D721Med (cell line): Measurements from ENCODE around the gene ROCK2.

Experiments
- DNase-seq: peaks from one replicate; pipeline ENCODE4 v3.0.0; 2011; ENCODE audit warnings: low spot score; ENCODE audit not compliant: insufficient read length
- FAIRE-seq: peaks from 2 replicates; lab custom pipeline; 2011; peaks lifted over from hg19 to GRCh38; lab: Jason Lieb, UNC
- TF ChIP-seq, protein P1 (sequence below): IDR thresholded peaks from 2 replicates; pipeline ENCODE4 v1.5.1; 2012; ENCODE audit warnings: mild to moderate bottlenecking, control low read depth; ENCODE audit not compliant: insufficient read depth; ENCODE audit errors: missing control alignments

Gene ROCK2

DNA sequence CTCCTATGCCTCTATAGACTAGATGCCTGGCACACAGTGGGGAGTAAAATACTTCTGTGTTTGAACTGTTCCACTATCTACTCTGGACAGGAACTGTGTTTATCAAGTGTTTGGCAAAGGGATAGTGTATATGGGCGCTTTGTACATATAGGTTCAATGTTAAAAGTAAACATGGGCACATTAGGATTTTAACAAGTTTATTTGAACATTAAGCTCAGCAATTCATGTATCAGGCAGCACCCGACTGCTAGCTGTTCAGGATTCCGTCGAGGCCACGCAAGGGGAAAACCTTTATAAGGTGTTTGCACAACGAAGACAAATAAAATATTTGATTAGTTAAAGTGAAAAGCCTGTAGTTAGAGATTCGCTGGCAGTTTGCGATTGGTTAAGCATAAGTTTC is 43.4 kb upstream of the ROCK2 start:
- DNase-seq (no peak), FAIRE-seq (no peak)
- TF ChIP-seq, protein P1, sequence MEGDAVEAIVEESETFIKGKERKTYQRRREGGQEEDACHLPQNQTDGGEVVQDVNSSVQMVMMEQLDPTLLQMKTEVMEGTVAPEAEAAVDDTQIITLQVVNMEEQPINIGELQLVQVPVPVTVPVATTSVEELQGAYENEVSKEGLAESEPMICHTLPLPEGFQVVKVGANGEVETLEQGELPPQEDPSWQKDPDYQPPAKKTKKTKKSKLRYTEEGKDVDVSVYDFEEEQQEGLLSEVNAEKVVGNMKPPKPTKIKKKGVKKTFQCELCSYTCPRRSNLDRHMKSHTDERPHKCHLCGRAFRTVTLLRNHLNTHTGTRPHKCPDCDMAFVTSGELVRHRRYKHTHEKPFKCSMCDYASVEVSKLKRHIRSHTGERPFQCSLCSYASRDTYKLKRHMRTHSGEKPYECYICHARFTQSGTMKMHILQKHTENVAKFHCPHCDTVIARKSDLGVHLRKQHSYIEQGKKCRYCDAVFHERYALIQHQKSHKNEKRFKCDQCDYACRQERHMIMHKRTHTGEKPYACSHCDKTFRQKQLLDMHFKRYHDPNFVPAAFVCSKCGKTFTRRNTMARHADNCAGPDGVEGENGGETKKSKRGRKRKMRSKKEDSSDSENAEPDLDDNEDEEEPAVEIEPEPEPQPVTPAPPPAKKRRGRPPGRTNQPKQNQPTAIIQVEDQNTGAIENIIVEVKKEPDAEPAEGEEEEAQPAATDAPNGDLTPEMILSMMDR, result no peak

DNA sequence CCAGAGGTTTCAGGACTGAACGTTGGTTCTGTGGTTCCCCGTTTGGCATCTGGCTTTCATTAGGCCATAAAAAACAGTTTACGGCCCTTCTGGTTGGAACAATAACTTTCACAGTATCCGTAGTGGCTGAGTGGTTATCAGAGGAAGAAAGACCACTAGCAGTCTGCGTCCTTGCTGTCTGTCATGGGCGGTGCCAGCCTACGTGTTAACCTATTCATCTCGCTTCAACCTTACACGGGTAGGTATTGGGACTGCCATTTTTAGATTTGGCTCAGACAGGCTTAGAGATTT is 42.6 kb upstream of the ROCK2 start:
- FAIRE-seq (no peak), DNase-seq (no peak)
- TF ChIP-seq, protein P1, result no peak

- FAIRE-seq (no peak), DNase-seq (no peak)
- TF ChIP-seq, protein P1, result no peak
Observed at GRCh38 chr2:11385847-11386246, 41.4 kb upstream of the ROCK2 start.

- DNase-seq (no peak), FAIRE-seq (no peak)
- TF ChIP-seq, protein P1, result no peak
Observed at GRCh38 chr2:11385216-11385615, 40.8 kb upstream of the ROCK2 start.

- TF ChIP-seq, protein P1, result no peak
- FAIRE-seq (no peak), DNase-seq (no peak)
Observed at GRCh38 chr2:11379558-11379957, 35.1 kb upstream of the ROCK2 start.

DNA sequence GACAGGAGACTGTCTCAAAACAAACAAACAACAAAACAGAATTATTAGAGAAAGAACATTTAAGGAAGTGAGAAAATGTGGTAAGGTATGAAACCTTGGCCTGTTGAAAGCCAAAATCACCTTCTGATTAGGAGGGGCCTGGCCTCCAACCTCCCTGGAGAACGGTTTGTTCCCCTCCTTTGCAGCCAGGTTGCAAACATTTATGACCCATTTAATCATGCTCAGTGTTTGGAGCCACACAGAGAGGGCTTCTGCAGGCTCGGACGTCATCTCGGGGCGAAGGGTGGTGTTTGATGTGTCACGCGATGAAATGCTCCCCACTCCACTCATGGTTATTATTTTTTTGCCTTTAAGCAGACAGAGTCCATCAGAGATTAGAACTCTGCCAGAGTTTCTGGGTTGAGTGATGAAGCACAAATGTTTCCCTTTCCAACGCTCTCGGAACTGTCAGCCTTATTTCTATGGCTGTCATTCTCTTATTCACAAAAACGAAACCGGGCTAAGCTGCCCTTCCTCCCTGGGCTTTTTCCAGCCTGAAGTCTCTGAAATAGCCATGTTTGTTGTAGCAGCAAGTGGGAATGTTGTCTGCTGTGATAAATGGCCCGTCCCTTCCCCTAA is 33.6 kb upstream of the ROCK2 start:
- DNase-seq (no peak), FAIRE-seq (no peak)
- TF ChIP-seq, protein P1, result no peak

- TF ChIP-seq, protein P1, result no peak
- FAIRE-seq, result no peak
- DNase-seq, result no peak
Observed at GRCh38 chr2:11376071-11376470, 31.6 kb upstream of the ROCK2 start.
